NCI-H345 (cell line): ENCODE results near the gene PYY.
A peak's percentile ranks its signal among the peaks of the same experiment; 100 is the strongest.
"Not testable (repeated sequence)": the region's sequence is repeated elsewhere in the genome, so short reads cannot be mapped to it uniquely, and the experiment has no call there.

Source experiments
- DNase-seq: peaks from one replicate; lab custom pipeline; 2025; lab: John Stamatoyannopoulos, UW

Gene PYY

GRCh38 chr17:43945074-43945829 lies 8.5 kb downstream of the PYY start:
- no peak for DNase-seq

GRCh38 chr17:43942051-43942685 lies 11.6 kb downstream of the PYY start, which contains the start of gene PPY:
TSS of gene PPY (minus strand) at chr17:43942476. CDS start at chr17:43941654, 822 bp downstream.
- no peak for DNase-seq

GRCh38 chr17:43940630-43941029 lies 13.1 kb downstream of the PYY start:
- DNase-seq: peak; percentile 36

GRCh38 chr17:43939886-43940285 lies 13.9 kb downstream of the PYY start:
- no peak for DNase-seq

- not testable (repeated sequence) for DNase-seq
These were observed 14.3 kb downstream of the PYY start for GRCh38 chr17:43939452-43939851.

GRCh38 chr17:43938838-43939182 lies 14.9 kb downstream of the PYY start:
- DNase-seq: no peak

- no peak for DNase-seq
These were observed 17.3 kb downstream of the PYY start for GRCh38 chr17:43936434-43936833.

GRCh38 chr17:43935926-43936261 lies 17.8 kb downstream of the PYY start:
- no peak for DNase-seq

- no peak for DNase-seq
These were observed 18.4 kb downstream of the PYY start for GRCh38 chr17:43935204-43935925.

- no peak for DNase-seq
These were observed 20.8 kb downstream of the PYY start for GRCh38 chr17:43932923-43933322.

GRCh38 chr17:43932357-43932756 lies 21.4 kb downstream of the PYY start:
- no peak for DNase-seq

GRCh38 chr17:43931062-43931571 lies 22.6 kb downstream of the PYY start:
- no peak for DNase-seq

GRCh38 chr17:43928609-43929008 lies 25.1 kb downstream of the PYY start:
- DNase-seq: no peak

- not testable (repeated sequence) for DNase-seq
These were observed 25.8 kb downstream of the PYY start for GRCh38 chr17:43927929-43928328.

GRCh38 chr17:43927060-43927864 lies 26.5 kb downstream of the PYY start:
- DNase-seq: no peak

- DNase-seq: no peak
These were observed 29.2 kb downstream of the PYY start for GRCh38 chr17:43924558-43924957.

GRCh38 chr17:43920500-43921095 lies 33.1 kb downstream of the PYY start:
- no peak for DNase-seq

- DNase-seq: no peak
These were observed 35.7 kb downstream of the PYY start for GRCh38 chr17:43918026-43918389.

GRCh38 chr17:43917348-43918025 lies 36.3 kb downstream of the PYY start:
- DNase-seq: no peak

GRCh38 chr17:43917016-43917347 lies 36.8 kb downstream of the PYY start:
- no peak for DNase-seq

- DNase-seq: no peak
These were observed 37.4 kb downstream of the PYY start for GRCh38 chr17:43916385-43916784.
